GM21423 (cell line): ENCODE measurements around the gene TMEM205.

Experiments
- ATAC-seq: cut with Tn5 transposase; IDR thresholded peaks from one replicate; pipeline ENCODE4 v1.9.1; 2021; ENCODE audit warnings: mild to moderate bottlenecking, moderate library complexity; ENCODE audit not compliant: unreplicated experiment

TMEM205 gene

GRCh38 chr19:11304936-11305335 lies 41.1 kb downstream of the TMEM205 start:
- no peak for ATAC-seq

- no peak for ATAC-seq
These were observed 45.3 kb downstream of the TMEM205 start for GRCh38 chr19:11300811-11301120.

DNA sequence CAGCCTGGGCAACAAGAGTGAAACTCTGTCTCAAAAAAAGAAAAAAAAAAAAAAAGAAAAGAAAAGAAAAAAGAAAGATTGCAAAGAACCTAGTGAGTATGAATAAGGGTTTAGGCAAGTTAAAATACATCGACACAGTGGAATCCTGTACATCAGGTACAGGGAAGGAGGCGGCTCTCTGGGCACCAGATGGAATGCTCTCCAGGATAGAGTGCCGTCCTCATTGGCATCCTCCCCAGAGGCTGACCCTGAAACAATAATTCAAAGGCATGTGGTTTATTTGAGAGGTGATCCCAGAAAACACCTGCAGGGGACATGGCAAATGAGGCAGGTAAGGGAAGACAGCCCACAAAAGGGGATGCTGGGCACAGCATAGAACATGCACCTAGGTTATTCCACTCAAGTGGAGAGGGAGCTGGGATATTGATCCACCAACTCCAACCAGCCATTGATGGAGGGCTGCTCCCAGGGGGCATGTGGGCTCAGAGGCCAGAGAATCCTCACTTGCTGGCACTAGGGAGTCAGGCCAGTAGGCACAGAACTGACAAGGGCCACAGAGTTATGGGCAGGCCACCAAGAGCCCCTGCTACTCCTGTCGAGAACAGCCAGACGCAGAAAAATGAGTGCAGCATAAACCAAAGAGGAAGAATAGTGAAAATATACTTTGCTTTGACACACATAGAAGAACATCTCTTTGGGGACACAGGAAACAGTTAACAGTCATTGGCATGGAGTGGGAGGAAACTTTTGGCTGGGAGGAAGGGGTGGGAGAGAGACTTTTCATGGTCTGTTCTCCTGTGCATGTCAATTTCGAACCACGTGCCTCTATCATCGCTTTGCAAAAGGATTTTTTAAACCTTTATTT lies 45.9 kb downstream of the TMEM205 start:
- ATAC-seq: no peak

DNA sequence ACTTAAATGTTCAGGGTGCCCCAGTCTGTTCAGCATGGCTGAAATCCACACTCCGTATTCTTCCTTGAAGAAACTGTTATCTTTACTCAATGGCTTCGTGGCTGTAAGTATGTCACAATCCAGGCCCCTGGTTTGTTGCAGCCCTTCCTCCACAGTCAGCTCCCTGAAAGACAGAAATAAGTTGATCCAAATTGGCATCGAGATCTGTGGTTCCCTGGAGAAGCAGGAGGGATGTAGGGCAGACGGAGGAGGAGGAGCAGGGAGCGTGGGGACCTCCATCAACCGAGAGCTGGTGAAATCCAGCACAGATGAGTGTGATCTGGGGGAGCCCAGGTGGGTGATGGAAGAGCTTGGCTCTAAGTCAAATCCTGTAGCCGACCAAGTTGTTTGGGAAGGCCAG lies 49.8 kb downstream of the TMEM205 start:
- no peak for ATAC-seq

DNA sequence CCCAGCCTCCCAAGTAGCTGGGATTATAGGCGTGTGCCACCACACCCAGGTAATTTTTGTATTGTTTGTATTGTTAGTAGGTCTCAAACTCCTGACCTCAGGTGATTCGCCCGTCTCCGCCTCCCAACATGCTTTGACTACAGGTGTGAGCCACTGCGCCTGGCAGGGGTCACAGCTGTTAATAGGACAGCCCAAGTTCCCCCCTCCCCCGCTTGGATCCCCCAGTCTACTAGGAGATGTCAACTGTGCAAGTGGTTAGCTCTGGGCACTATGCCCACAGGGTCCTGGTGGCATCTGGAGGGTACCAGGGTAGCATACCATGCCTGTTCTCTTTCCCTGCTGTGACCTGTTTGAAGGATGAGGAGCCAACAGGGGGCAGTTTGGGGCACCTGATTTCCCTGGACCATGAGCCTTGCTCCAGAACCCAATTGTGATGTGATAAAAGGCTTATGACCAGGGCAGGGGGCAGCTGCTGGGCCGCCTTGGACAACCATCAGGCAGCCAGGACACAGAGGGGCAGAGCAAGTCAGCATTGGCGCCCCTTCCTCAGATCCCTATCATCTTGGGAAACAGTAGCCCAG lies 50.3 kb downstream of the TMEM205 start, which contains the start of gene TSPAN16:
TSS of gene TSPAN16 (plus strand) at position 496 of the 581 bp plus-strand sequence. CDS start 138 bp downstream, outside the sequence.
- ATAC-seq: no peak

DNA sequence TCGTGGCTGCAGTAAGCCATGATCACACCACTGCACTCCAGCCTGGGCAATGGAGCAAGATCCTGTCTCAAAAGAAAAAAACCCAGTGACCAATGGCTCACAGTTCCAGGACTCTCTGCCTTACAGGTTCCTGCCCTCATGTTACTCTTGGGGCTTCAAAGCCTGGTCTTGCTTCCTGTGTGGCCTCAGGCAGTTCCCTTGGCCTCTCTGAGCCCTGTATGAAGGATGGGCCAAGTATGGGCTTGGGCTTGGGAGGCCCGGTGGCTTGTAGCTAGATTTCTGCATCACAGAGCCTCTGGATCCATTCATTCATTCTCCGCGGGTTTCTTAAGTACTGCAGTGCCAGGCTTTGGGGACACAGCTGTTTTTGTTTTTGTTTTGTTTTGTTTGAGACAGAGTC lies 50.9 kb downstream of the TMEM205 start:
- ATAC-seq: no peak

DNA sequence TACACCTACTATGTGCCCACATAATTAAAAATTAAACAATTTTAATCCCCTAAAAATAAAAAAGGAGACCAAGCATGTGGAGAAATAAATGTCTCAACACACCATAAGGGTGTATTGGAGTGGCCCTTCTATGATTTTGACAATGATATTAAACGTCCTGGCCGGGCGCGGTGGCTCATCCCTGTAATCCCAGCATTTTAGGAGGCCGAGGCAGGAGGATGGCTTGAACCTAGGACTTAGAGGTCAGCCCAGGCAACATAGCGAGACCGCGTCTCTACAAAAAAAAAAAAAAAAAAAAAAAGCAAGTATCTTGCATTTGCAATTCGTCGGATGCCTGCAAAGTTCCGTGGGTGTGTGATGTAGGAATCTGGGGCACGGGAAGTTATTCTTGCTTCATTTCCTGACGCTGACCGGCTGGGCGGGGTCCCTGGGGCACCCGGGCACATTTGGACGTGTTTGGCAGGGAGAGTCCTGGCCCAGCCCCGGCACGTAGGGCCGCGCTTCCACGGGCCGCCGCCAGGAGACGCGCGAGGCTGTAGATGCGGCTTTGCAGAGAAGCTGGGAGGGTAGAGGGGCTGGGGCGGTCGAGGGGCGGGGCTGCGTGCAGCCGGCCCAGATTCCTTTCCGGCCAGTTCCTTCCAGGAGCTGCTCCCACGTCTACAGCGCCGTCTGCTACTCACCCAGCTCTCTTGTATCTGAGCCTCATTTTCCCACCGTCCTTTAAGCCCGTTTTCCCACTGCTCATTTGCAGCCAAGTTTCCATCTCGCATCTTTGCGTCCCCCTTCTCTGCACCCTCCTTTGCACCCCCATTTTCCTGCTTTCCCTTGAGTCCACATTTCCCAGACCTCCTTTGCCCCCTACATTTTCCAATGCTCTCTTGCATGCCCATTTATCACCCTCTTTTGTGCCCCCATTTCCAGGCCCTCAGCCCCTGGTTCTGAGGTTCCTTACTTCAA lies 52.4 kb downstream of the TMEM205 start:
- no peak for ATAC-seq
